HG02943 (cell line): ENCODE data around the gene FAM50B.

Source experiments
- ATAC-seq: cut with Tn5 transposase; IDR thresholded peaks from one replicate; pipeline ENCODE4 v1.9.1; 2021; ENCODE audit warnings: mild to moderate bottlenecking, low read depth, moderate library complexity; ENCODE audit not compliant: unreplicated experiment

The FAM50B gene

GRCh38 chr6:3891883-3892282 lies 42.7 kb downstream of the FAM50B start:
- no peak for ATAC-seq

GRCh38 chr6:3892603-3893002 lies 43.4 kb downstream of the FAM50B start:
- no peak for ATAC-seq

- no peak for ATAC-seq
These were observed 44.3 kb downstream of the FAM50B start for GRCh38 chr6:3893487-3893886.

- ATAC-seq, result no peak
These were observed 44.7 kb downstream of the FAM50B start for GRCh38 chr6:3893917-3894316.

GRCh38 chr6:3894590-3895311 lies 45.6 kb downstream of the FAM50B start:
- no peak for ATAC-seq

GRCh38 chr6:3895312-3895653 lies 46.1 kb downstream of the FAM50B start:
- ATAC-seq, result no peak

- no peak for ATAC-seq
These were observed 46.6 kb downstream of the FAM50B start for GRCh38 chr6:3895805-3896204.

- no peak for ATAC-seq
These were observed 49.3 kb downstream of the FAM50B start for GRCh38 chr6:3898265-3898994.

GRCh38 chr6:3899061-3899460 lies 49.9 kb downstream of the FAM50B start:
- no peak for ATAC-seq

GRCh38 chr6:3899970-3900439 lies 50.8 kb downstream of the FAM50B start:
- ATAC-seq, result no peak
